Measurements from ENCODE around the gene ZNF195.
"Not testable (repeated sequence)": the region's sequence is repeated elsewhere in the genome, so short reads cannot be mapped to it uniquely, and the experiment has no call there.

The ZNF195 gene

DNA sequence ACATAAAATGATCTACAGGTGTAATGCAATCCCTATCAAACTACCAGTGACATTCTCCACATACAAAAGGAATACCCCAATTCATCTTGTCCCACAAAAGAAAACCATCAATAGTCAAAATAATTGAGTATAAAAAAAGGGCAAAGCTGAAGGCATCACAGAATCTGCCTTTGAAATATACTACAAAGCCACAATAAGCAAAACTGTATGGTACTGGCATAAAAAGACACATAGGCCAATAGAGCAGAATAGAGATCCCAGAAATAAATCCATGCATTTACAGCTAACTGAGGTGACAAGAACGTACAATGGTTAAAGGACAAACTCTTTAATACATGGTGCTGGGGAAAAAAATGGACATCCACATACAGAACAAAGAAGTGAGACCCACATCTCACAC is 31.8 kb downstream of the ZNF195 start:
- DNase-seq (ENCODE audit: low read depth in 2 of 2) = no peak

DNA sequence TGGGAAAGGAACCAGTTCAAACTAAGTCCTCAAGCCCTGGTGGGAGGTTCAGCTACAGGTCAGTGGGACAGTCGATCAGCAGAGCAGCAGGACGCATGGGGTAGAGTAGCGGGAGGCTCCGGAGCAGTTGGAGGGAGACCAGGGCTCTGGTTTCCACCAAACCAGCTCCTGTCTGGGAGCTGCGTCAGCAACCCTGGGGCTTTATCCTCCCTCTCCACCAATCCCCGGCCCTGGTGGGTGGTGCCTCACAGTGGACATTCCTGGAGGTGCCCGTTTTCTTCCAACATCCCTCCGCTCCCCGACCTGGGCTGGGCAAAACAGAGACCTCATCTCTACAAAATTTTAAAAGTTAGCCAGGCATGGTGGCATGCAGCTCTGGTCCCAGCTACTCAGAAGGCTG is 32.4 kb downstream of the ZNF195 start:
- DNase-seq (ENCODE audit: low read depth in 2 of 2) = no peak

DNA sequence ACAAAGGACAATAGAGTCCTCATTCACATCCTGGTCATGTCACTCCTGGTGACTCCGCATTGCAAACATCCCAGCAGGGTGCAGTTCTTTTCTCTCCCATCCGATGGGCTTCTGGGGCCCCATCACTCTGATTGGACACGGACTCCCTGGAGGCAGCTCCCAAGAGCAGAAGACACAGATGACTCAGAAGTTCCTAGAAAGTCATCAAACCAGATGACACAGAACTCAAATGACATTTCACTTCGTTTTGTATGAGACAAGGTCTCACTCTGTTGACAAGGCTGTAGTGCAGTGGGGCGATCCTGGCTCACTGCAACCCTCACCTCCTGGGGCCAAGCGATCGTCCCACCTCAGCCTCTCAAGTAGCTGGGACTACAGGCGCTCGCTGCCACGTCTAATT is 33.2 kb downstream of the ZNF195 start:
- no peak for DNase-seq (ENCODE audit: low read depth in 2 of 2)

DNA sequence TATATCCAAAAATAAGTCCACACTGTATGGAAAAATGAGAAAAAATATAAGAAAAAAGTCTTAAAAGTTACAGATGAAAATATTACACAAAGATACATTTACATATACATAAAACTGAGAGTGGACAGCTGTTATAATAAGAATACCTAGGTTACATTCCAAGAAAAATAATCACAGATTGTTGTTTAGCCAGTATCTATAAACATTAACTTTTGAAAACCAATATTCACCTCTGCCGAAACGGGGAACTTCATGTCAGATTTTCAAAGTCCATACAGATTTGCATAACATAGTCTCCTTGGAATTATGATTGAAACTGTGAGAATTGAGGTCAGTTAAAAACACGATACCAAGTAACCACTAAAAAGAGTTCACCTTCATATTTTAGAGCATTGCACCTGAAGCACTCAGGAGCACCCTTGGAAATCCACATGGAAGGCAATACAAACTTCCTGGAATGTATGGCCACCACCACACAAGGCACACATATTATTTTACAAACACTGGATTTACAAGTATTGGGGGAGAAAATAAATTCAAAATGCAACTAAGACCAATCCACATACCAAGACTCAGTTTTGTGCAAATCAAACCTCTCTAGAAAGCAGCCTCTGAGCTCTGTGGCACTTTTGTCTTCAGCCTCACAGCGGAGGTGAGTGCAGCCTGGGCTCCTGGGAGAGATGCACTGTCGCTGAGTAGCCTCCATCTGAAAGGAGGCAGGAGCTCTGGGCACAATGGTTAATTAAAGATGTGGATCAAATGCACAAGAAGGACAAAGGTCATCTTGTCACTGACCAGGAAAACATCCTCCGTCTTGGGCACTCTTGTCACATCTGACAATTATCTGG is 34.4 kb downstream of the ZNF195 start:
- no peak for DNase-seq (ENCODE audit: low read depth in 2 of 2)

DNA sequence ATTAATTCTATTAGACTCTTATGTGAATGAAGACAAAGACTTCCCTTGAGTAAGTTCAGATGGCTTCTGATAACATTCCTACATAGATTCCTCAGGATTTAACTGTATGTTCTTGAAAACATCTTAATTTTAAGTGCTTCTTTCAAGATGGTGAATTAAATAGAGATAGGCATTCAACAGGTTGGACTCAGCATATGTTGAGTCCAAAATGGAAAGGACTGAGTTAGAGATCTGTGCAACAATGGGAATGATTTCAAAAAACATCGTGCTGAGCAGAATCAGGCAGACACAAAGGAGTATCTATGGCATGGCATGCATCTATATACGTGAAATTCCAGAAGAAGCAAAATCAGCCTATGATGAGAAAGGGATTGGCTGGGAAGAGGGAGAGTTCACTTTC is 36.2 kb downstream of the ZNF195 start:
- no peak for DNase-seq (ENCODE audit: low read depth in 2 of 2)

DNA sequence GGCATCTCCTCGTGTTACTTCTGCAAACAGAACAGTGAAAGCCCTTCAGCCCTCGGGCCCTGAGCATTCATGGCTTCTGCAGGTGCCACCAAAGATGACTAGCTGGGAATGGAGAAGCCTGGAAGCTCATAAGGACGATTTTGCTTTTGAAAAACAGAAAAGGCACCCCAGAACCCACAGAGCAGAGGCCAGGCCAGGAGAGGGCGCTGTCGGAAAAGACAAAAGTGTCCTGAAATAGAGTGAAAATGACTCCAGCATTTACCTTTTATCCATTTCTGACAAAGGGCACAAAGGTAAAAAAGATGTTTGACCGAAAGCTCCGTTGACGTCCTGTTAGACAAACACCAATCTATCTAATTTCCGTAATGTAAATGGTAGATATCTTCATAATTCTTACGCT is 37.6 kb downstream of the ZNF195 start:
- DNase-seq (ENCODE audit: low read depth in 2 of 2) = peak; percentile 57 to 60

DNA sequence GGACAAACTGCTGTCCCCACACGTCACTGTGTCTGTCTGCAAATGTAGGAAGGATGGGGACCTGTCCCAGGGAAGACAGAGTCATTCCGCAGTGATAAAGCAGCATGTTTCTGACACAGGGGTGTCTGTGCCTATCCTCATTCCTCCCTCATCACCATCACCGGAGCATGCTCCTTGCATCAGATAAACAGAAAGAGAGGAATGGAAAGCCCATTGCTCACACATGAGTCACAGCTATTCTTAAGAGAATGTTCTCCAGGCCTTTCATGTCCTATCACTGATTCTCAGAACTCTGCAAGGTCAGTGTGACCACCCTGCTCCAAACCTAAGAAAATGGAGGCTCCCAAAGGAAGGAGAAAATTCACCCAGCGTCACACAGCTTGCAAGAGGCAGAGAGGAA is 38.9 kb downstream of the ZNF195 start:
- DNase-seq (ENCODE audit: low read depth in 2 of 2) = no peak

DNA sequence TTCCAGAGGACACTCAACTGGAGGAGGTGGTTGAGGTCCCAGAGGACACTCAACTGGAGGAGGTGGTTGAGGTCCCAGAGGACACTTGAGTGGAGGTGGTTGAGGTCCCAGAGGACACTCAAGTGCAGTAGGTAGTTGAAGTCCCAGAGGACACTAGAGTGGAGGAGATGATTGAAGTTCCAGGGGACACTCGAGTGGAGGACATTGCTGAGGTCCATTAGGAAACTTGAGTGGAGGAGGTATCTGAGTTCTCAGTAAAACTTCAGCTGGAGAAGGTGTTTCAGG is 39.7 kb downstream of the ZNF195 start:
- DNase-seq (ENCODE audit: low read depth in 2 of 2) = no peak

DNA sequence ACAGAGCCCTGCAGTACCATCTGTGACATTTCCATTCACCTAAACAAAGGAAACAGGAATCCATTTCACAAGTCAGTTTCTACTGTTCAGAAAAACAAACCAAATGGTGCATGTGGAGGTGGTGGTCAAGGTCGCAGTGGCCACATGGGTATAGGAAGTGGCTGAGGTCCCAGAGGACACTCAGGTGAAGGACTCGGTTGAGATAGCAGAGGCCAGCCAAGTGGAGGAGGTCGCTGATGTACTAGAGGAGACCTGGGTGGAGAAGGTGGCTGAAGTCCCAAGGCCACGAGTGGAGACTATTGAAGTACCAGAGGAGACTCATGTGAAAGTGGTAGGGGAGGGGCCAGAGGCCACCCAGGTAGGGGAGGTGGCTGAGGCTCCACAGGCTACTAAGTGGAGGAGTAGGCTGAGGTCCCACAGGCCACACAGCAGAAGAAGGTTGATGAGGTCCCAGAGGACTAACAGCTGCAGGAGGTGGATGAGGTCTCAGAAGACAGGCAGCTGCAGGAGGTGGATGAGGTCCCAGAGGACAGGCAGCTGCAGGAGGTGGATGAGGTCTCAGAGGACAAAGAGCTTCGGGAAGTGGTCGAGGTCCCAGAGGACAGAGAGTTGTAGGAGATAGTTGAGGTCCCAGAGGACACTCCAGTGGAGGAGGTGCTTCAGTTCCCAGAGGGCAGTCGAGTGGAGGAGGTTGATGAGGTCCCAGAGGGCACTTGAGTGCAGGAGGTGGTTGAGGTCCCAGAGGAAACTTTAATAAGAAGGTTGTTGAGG is 40.2 kb downstream of the ZNF195 start:
- DNase-seq (ENCODE audit: low read depth in 2 of 2) = no peak

DNA sequence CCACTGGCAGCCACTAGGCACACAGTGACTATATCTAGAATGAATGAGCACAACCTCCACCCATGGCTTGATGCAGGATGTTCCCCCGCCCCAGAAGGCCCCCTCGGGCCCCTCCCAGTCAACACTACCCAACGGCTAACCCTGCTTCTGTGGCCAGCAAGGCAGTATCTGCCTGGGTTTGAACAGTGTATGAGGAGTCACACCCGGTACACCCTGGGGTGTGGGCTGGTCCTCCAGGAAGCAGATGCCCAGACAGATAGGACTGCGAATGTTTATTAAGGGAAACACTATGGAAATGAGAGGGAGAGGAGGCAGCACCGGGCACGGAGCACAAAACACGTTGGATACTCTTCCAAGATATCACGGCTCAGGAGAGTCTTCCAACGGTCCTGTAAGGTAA is 42.5 kb downstream of the ZNF195 start:
- not testable (repeated sequence) for DNase-seq (ENCODE audit: low read depth in 2 of 2)

DNA sequence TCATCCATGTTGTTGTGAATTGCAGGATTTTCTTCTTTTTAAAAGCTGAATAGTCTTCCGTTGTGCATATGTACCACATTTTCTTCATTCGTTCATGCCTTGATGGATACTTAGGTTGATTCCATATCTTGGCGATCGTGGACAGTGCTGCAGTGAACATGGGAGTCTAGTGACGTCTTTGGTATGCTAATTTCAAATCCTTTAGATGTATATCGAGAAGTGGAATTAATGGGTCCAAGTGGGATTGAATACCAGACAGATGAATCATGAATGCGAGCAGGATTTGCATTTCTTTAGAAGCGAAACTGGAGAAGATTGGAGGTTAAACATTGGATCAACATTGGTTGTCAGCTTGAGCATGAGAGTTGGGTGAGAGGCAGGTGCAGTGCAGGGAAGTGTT is 45.8 kb downstream of the ZNF195 start:
- not testable (repeated sequence) for DNase-seq (ENCODE audit: low read depth in 2 of 2)

DNA sequence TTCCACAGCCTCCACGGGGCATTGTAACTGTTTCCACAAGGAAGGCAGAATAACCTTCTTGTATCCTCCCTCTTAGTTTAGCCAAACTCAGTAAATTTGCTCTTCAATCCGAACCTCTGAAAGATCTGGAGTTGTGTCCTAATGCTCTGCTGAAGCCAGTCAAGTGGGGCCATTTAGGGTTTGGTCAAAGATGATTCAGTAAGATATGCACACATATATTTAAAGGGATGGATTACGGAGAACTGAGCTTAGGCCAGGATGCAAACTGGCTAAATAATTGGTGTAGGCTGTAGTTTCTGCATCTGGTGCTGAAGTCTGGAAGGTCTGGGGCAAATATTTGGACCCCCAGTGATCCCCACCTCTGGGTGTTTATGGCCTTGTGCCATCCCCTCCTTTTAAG is 47.9 kb downstream of the ZNF195 start:
- not testable (repeated sequence) for DNase-seq (ENCODE audit: low read depth in 2 of 2)

DNA sequence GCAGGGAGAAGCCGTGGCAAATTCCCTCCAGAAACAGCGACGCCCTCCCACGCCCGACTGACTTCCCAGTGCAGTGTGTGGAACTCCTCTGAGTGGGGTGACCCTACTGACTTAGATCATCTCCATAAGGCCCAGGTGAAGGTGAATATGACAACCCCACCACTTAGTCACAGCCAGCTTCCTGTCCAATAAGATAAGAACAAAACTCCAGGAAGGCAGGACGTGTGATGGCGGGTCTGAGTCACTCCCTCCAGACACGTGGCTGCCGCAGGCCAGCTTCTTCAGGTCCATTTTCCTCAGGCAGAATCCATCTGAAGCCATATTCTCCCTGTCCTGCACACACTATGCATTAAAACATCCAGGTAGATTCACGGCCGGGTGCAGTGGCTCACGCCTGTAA is 48.9 kb downstream of the ZNF195 start:
- not testable (repeated sequence) for DNase-seq (ENCODE audit: low read depth in 2 of 2)

DNA sequence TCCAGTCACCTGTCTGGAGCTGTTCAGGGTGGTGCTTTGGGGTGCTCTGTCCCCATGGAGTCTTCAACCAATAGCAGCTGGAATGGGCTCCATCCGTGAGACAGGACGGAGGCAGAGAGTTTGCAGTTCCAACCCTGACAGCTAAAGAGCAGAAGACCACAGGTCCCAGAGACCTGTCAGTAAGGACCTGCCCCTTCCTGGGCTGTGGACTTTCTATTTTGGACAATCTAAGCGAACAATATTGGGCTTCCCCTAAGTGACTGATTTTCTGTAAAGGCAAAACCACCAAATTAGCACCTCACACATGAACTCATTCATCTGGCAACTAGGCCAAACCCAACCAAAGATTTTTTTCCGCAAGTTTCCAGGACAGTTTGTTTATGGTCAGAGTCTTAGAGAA is 50.4 kb downstream of the ZNF195 start:
- DNase-seq (ENCODE audit: low read depth in 2 of 2) = not testable (repeated sequence)

DNA sequence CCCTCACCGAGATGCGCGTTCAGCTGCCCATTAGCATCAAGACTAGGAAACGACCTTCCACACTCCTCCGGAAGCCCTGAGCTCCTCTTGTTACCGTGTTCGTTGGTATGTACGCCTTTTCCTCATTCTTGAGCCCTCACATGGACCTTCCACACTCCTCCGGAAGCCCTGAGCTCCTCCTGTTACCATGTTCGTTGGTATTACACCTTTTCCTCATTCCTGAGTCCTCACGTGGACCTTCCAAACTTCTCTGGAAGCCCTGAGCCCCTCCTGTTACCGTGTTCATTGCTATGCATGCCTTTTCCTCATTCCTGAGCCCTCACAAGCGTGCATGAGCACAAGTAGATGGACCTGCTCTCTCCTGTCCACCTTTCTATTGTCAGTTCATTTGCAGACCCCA is 52.5 kb downstream of the ZNF195 start:
- DNase-seq (ENCODE audit: low read depth in 2 of 2) = not testable (repeated sequence)

DNA sequence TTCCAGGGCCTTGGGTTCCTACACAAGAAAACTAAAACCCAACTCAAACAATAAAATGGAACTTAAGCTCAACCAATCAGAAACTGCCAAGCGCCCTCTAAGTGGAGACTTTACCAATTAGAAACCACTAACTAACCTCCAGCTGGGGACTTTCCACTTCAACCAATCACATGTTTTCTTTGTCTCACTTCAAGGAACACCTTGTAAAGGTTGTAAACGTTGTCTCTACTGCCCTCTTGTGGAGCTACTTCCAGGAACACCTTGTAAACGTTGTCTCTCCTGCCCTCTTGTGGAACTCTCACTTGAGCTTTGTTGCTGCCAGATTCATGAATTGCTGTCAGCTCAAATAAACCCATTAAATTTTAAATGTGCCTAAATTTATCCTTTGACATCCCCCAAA is 54.2 kb downstream of the ZNF195 start:
- DNase-seq (ENCODE audit: low read depth in 2 of 2) = not testable (repeated sequence)

All from stimulated activated CD8-positive, alpha-beta memory T cell treated with anti-CD3 and anti-CD28 coated beads, Interleukin-2, amount 100 ng/mL, for 48 hours (primary cell).